GM12878 (cell line): ENCODE results near the gene ZNF532. TPM values are rescaled to one million over a fixed set of nuclear protein-coding genes. Genes with fewer than 3 reads are reported as not detected.

Source experiments
- ATAC-seq: fragments of 200-7000 bp; cut with Tn5 transposase; 3 replicates; pipeline ENCODE4 v1.9.1; 2020; ENCODE audit warnings: mild to moderate bottlenecking, moderate library complexity
- BruUV-seq: library from RNA; stranded (reverse); fragments of 400-500 nt; replicated peaks from 2 replicates; lab custom pipeline; 2021; lab: Mats Ljungman, UMichigan
- CTCF ChIA-PET: fragments of 300-600 bp; sonication (Branson Sonifier 250); formaldehyde crosslinking; extraction: SDS; loops from one replicate; lab custom pipeline; 2021; ENCODE audit warnings: inconsistent platforms; lab: Yijun Ruan, JAX
- POLR2A ChIA-PET: fragments of 350-600 bp; formaldehyde crosslinking; extraction: SDS; loops from one replicate; lab custom pipeline; 2021; ENCODE audit warnings: inconsistent platforms; lab: Charles Lee
- RAD21 ChIA-PET: fragments of 300-600 bp; sonication (Branson Sonifier 250); formaldehyde crosslinking; loops from one replicate; lab custom pipeline; 2023; ENCODE audit warnings: antibody characterized with exemption; ENCODE audit not compliant: unreplicated experiment; lab: Charles Lee
- SMC1A ChIA-PET: fragments of 300-600 bp; sonication (Branson Sonifier 250); formaldehyde crosslinking; loops from one replicate; lab custom pipeline; 2023; ENCODE audit not compliant: unreplicated experiment, uncharacterized antibody; lab: Charles Lee
- DNase-seq: peaks from one replicate; pipeline ENCODE4 v3.0.0-alpha.2; 2011; ENCODE audit warnings: low read depth, low spot score
- FAIRE-seq: peaks from 3 replicates; lab custom pipeline; 2011; peaks lifted over from hg19 to GRCh38; lab: Jason Lieb, UNC
- H2AFZ ChIP-seq: 2 replicates; pipeline ENCODE4 v1.6.0; 2011; ENCODE audit warnings: low read depth, low read length, control low read depth; ENCODE audit not compliant: control insufficient read depth
- H3K27ac ChIP-seq: 2 replicates; pipeline ENCODE4 v1.5.1; 2011; ENCODE audit warnings: control low read depth; ENCODE audit not compliant: control insufficient read depth, insufficient read depth
- H3K27me3 ChIP-seq, 2 experiments: replicated peaks in 1 of 2; 2 replicates each; pipeline versions ENCODE4 v1.6.0 to v1.6.1; 2011; ENCODE audit warnings: low read length in 1 of 2; ENCODE audit not compliant: control insufficient read depth in 2 of 2, insufficient read depth in 2 of 2
- H3K36me3 ChIP-seq, 2 experiments: 2 replicates each; pipeline ENCODE4 v1.5.1; 2011; ENCODE audit warnings: low read length in 1 of 2; ENCODE audit not compliant: control insufficient read depth in 2 of 2, insufficient read depth in 2 of 2
- H3K4me1 ChIP-seq: 2 replicates; pipeline ENCODE4 v1.6.1; 2011; ENCODE audit warnings: mild to moderate bottlenecking, low read length, moderate library complexity, mixed read lengths; ENCODE audit not compliant: control insufficient read depth, insufficient read depth
- H3K4me2 ChIP-seq: 2 replicates; pipeline ENCODE4 v1.6.0; 2011; ENCODE audit warnings: control low read depth; ENCODE audit not compliant: control insufficient read depth, insufficient read depth
- H3K4me3 ChIP-seq: fragments of 200-600 bp; sonication (generic); 2 replicates; pipeline ENCODE4 v1.5.1; 2016
- H3K79me2 ChIP-seq: 2 replicates; pipeline ENCODE4 v1.6.0; 2011; ENCODE audit warnings: low read length; ENCODE audit not compliant: control insufficient read depth, insufficient read depth
- H3K9ac ChIP-seq: 2 replicates; pipeline ENCODE4 v1.8.0; 2011; ENCODE audit warnings: low read length, control low read depth, mixed read lengths; ENCODE audit not compliant: control insufficient read depth, insufficient read depth
- H3K9me3 ChIP-seq: replicated peaks from 3 replicates; pipeline ENCODE4 v1.5.1; 2011; ENCODE audit warnings: mild to moderate bottlenecking, low read length; ENCODE audit not compliant: control insufficient read depth, insufficient read depth
- H4K20me1 ChIP-seq: 2 replicates; pipeline ENCODE4 v1.6.0; 2011; ENCODE audit not compliant: control insufficient read depth, insufficient read depth
- EGR1 ChIP-seq, 2 experiments: IDR thresholded peaks; 1 replicate in 1 of 2; 2 replicates in 1 of 2; pipeline ENCODE4 v1.6.1; 2011 to 2012; ENCODE audit warnings: low read depth in 2 of 2, low read length in 2 of 2, borderline replicate concordance in 1 of 2, mild to moderate bottlenecking in 1 of 2, moderate library complexity in 1 of 2
- MYB ChIP-seq: fragments of 150-350 bp; IDR thresholded peaks from 2 replicates; pipeline ENCODE4 v1.6.1; 2014; ENCODE audit warnings: mild to moderate bottlenecking, low read depth, low read length, borderline replicate concordance
- SRF ChIP-seq, 2 experiments: IDR thresholded peaks; 2 replicates each; pipeline ENCODE4 v1.6.1; 2011; ENCODE audit warnings: low read depth in 2 of 2, low read length in 2 of 2, mild to moderate bottlenecking in 1 of 2, moderate library complexity in 1 of 2
- WGBS: methylation state at CpG from one replicate; pipeline ENCODE4 v1.1.6; 2016; ENCODE audit warnings: low lambda C conversion rate; ENCODE audit not compliant: insufficient replicate concordance, insufficient coverage; ENCODE audit errors: missing lambda C conversion rate; 5-methylcytosine and 5-hydroxymethylcytosine counted together
- in situ Hi-C: fragments of 300-500 bp; cut with MboI; formaldehyde crosslinking; loops from 9 replicates; pipeline ENCODE4 v1.14.3; 2018; ENCODE audit warnings: mixed read lengths
- intact Hi-C: fragments of 100-400 bp; cut with micrococcal nuclease; formaldehyde crosslinking; loops from one replicate; pipeline ENCODE4 v1.14.2; 2022; ENCODE audit not compliant: unreplicated experiment
- polyA plus RNA-seq, 11 experiments: library from polyadenylated mRNA; depleted of rRNA in 4 of 11; unstranded in 6 of 11; stranded (reverse) in 5 of 11; fragments of >200 nt; fragmentation: Nextera tagmentation in 4 of 11; fragmentation: Illumina TruSeq in 1 of 11; extraction: Ambion mirVana in 4 of 11; extraction: Trizol in 1 of 11; gene quantifications; 1 replicate in 1 of 11; 2 replicates in 10 of 11; pipeline versions ENCODE4 v1.2.1 to v1.2.3, GENCODE V29; 2011 to 2016; ENCODE audit warnings: inconsistent platforms in 2 of 11, missing spikeins in 2 of 11, low read depth in 1 of 11
- total RNA-seq, 4 experiments: library from RNA; depleted of rRNA in 3 of 4; stranded (reverse); fragments of >200 nt in 3 of 4; fragmentation: Illumina TruSeq in 1 of 4; extraction: Trizol in 1 of 4; gene quantifications; 2 replicates each; pipeline versions ENCODE4 v1.2.1 to v1.2.3, GENCODE V29; 2013 to 2021

Gene ZNF532
- total and polyA plus RNA-seq, 10 of the 15 experiments (the other 5 are each of a cell fraction or from before 2014, with no cell fraction given): 0.44 to 3.4 (median 1.4) TPM

- in situ Hi-C loops: no loop called here
- 53% methylated on average over 9 of the region's 9 CpGs for WGBS
These were observed 7.8 kb upstream of the ZNF532 start for GRCh38 chr18:58856881-58857280.

GRCh38 chr18:58858591-58859468, 5.8 kb upstream of the ZNF532 start:
- SMC1A ChIA-PET: no interaction called here
- no TSS peak for BruUV-seq
- 36% methylated on average over 11 of the region's 11 CpGs for WGBS

More at GRCh38 chr18:58856881-58857280, 7.8 kb upstream of the ZNF532 start:
- no peak for DNase-seq
- Histone ChIP-seq H2AFZ (no peak overlapping the region), H3K4me3 (no peak overlapping the region), H3K36me3 (no peaks in the 10 kb centered on the region), H3K9me3 (no peaks in the 10 kb centered on the region), H3K27me3 (no peaks in the 10 kb centered on the region; a peak in 2 of 4 replicates), H3K27ac (no peak overlapping the region), H3K79me2 (no peaks in the 10 kb centered on the region), H3K4me2 (no peak overlapping the region), H3K9ac (no peak overlapping the region), H3K4me1 (no peaks in the 10 kb centered on the region), H4K20me1 (no peaks in the 10 kb centered on the region)
- intact Hi-C loops: no loop called here
- TF ChIP-seq MYB (no peak), SRF (IDR thresholded peaks at IDR 0.05; ENCODE audit: low read depth in 2 of 2, low read length in 2 of 2) (no peak)
- ChIA-PET CTCF (no interaction called here), SMC1A (interaction anchor here (1.1 to 1.3 kb wide), 2 partner anchors 12 to 28 kb away, joined by 3 to 4 read pairs; no protein-coding TSS in a partner anchor), RAD21 (no interaction called here), POLR2A (no interaction called here)
- peak; percentile 52 for FAIRE-seq
- ATAC-seq: no peak
- BruUV-seq: no TSS peak

More at GRCh38 chr18:58858591-58859468, 5.8 kb upstream of the ZNF532 start:
- no peaks in the 10 kb centered on the region; the same call in 1 of the 2 replicates for H3K79me2 ChIP-seq
- TF ChIP-seq EGR1 (IDR thresholded peaks at IDR 0.05; ENCODE audit: borderline replicate concordance in 1 of 2, low read depth in 2 of 2, low read length in 2 of 2): no peak
- no peak overlapping the region for H3K9ac ChIP-seq
- intact Hi-C loops (no loop called here), in situ Hi-C loops (no loop called here)
- no peak overlapping the region for H3K27ac ChIP-seq
- POLR2A ChIA-PET: no interaction called here
- DNase-seq: no peak
- H3K4me2 ChIP-seq: no peak overlapping the region
- no peaks in the 10 kb centered on the region for H3K36me3 ChIP-seq
- no peaks in the 10 kb centered on the region; a peak in 3 of 4 replicates for H3K27me3 ChIP-seq
- H3K9me3 ChIP-seq: no peaks in the 10 kb centered on the region
- H3K4me1 ChIP-seq: no peaks in the 10 kb centered on the region
- no peaks in the 10 kb centered on the region for H4K20me1 ChIP-seq
- no peak overlapping the region for H3K4me3 ChIP-seq
- RAD21 ChIA-PET: no interaction called here
- no peak for FAIRE-seq
- no peak for ATAC-seq
- CTCF ChIA-PET: no interaction called here
- no peak overlapping the region for H2AFZ ChIP-seq
